HTERT RPE-1 (cell line): ENCODE measurements around the gene RRBP1.

ENCODE experiments used
- in situ Hi-C: fragments of 300-500 bp; cut with MboI; formaldehyde crosslinking; loops from 4 replicates; pipeline ENCODE4 v1.14.3; 2020; ENCODE audit warnings: low sequenced_read_pairs

The RRBP1 gene

GRCh38 chr20:17625246-17626051 lies 56.6 kb downstream of the RRBP1 start:
- in situ Hi-C loops, result no loop called here

GRCh38 chr20:17624551-17625245 lies 57.3 kb downstream of the RRBP1 start:
- in situ Hi-C loops, result no loop called here

DNA sequence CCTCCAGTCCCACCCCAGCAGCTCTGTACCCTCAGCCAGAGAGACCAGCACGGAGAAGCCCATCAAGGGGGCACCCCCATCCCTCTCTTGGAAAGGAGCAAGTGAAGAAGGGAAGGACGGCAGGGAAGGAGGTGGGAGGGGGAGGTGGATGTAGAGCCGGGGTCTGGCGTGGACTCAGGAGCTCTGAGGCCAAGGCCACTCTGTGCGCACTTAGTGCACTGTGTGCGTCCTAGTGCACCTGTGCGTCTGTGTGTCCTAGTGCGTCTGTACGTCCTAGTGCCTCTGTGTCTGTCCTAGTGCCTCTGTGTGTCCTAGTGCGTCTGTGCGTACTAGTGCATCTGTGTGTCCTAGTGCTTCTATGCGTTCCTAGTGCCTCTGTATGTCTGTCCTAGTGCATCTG lies 58.0 kb downstream of the RRBP1 start:
- in situ Hi-C loops, result no loop called here

- in situ Hi-C loops, result no loop called here
Observed at GRCh38 chr20:17622851-17623508, 59.1 kb downstream of the RRBP1 start.

DNA sequence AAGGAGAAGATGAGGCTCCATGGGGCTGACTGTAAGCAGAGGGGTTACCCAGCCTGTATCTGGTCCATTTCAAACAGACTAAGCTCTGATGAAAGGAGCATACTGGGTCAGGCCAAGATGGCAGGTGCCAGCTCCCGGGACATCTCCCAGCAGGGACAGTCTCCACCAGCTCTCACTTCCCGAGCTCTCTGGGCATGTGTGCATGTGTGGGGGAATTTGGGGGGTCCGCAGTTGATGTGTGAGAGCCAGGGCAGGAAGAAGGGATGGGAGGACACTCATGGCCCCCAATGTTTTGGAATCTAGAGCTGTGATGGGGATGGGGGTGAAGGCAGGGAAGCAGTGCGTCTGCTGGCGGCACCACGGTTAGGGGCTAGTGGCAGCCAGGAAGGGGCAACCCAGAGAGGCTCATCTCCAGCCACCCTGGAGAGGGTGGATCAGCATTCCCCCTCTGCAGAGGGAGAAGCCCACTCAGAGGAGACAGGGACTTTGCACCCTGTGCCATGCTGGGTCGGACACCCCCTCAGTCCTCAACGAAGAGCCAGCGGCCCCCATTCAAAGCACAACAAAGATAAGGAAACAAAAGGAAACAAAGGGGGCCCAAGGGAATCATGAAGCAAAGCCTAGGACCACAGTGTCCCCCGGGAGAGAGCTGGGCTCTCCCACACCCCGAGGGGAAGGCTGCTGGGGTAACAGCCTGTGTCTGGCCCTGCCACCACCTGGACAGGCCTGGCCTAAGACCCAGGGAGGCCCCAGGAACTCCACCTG lies 59.8 kb downstream of the RRBP1 start:
- in situ Hi-C loops, result no loop called here

DNA sequence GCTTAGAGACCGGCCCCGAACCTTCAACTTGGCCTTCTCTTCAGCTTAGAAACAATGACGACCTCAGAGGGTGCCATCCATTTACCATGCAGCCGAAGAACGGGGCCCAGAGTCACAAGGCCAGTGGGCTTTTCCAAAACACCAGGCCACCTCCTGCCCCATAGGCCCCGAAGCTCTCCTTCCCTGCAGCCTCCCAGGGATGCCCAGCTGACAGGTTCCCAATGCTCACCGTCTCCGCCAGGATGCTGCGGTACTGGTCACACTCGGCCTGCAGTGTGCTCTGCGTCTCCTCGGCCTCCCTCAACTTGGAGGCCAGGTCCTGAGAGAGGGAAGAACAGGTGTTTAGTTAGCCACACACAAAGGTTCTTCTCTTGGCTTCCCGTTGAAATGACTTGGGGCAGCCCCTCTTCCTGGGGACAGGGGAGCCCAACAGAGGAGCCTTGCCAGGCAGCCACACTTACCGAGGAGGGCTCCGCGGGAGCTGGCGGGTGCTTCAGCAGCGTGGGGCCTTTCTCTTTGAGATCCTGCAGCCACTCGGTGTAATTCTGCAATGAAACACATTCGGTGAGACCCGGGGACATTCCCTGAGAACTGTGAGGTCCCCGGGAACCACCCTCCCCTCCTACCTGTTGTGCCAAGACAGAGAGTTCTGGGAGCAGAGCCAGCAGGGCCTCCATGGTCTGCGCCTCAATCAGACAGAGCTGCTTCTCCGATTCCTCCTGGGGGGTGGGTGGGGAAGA lies 60.6 kb downstream of the RRBP1 start:
- in situ Hi-C loops, result no loop called here

- in situ Hi-C loops, result no loop called here
Observed at GRCh38 chr20:17620371-17621228, 61.4 kb downstream of the RRBP1 start.

DNA sequence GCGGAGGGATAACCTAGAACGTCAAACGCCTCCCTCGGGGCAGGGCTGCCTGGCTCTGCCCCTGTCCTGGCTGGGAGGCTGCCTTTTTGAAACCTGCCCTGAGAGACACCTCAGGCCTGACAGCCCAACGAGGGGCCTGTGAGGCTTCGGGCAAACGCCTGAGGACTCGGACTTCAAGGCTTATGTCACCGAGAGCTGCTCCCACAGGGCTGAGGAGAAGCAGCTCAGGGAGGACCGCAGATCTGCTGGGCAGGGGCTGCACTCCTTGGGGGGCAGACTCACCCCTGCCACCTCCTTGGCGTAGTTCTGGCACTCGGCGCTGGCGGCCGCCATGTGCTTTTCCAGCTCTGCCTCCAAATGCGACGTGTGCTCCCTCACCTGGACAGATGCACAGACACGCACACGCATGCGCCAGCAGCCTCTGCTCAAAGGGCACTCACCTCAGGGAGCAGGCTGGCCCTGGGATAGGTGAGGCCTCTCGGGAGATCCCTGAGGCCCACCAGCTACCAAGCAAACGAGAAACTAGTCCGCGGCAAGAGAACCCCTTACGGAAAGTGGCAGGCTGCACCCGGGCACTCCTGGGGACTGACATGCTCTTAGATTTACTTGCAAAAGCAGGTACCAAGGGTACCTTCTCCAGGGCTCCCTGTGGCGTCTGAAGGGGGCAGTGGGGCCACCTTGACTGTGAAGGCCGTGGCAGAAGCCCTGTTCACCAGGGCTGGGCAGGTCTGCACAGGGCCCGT lies 62.5 kb downstream of the RRBP1 start:
- in situ Hi-C loops, result no loop called here

DNA sequence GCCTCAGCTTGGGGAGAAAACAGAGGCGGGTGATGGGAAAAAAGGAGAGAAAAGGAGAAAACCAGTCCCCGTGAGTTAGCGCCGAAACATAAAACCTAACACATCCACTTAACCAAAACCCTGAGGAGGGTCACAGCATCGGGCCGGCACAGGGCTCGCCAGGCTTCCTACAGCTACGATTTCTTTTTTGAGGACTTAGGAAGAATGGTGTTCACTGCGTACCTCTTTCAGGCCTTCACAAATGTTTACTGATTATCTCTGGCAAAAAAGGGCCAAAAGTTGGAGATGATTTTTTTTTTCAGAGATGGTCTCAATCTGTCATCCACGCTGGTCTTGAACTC lies 63.4 kb downstream of the RRBP1 start:
- in situ Hi-C loops, result no loop called here

DNA sequence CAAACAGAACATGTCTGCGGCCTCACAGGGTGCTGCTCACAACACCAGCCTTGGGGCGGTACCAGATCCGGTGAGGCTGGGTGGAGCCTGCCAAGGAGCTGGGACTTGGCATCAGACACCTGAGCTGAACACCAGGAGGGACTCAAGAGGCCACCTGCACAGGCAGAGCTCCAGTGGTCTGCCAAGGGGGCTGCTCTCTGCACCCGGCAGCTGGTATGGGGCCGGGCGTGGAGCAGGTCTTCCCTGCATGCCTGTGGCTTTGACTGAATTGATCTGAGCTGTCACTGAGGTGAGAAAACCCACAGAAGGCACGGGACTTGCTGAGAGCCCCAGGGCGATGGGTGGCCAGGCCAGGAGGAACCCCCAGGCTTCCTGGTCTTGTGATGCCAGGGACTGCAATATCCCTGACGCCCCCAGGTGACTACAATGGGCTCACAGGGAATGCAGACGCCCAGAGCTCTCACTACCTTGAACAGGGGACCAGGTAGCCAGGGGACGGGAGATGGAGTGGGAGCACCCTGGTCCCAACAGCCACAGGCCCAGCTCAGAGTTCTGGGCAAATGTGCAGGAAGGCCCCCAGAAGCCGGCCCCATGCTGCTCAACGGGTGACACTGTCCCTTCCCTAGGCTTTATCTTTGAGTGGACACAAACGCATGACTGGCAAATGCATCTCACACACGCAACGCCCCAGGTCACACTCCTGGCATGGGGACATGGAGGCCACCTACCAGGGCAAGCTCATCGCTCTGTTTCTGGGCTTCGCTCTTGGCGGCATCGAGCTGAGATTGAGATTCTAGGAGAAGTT lies 64.0 kb downstream of the RRBP1 start:
- in situ Hi-C loops, result no loop called here

- in situ Hi-C loops, result no loop called here
Observed at GRCh38 chr20:17617212-17617867, 64.7 kb downstream of the RRBP1 start.

DNA sequence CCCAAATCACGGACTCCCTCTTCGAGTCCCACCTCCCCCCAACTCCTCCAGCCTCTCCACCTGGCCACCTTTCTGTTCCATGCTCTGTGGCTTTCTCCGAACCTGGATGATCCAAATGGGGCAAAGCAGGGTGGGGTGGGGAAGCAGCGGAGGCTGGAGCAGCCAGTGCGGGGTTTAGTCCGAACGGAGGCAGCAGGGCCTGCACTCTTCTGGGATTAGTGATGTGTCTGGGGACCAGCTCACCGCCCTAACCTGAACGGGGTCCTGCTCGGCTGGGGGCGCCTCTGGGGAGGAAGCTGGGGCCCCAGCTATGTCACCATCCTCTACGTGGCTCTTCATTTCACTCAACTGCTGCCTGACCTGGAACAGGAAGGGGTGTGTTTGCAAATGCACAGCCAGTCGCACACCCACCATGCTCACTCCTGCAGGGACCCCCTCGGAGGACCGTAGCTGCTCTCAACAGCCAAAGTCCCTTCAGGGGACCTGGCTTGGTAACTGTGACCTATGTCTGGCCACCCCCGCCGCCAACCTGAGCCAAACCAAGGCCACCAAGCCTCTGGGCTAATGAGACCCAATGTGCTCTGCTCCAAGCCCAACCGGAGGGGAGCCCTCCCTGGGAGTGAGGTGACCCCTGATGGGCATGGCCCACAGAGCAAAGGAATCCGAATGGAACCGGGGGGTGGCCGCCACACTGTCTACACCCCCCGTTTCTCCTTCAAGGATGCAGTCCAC lies 65.4 kb downstream of the RRBP1 start:
- in situ Hi-C loops, result no loop called here

GRCh38 chr20:17615645-17616479 lies 66.2 kb downstream of the RRBP1 start:
- in situ Hi-C loops, result no loop called here

GRCh38 chr20:17614812-17615644 lies 67.0 kb downstream of the RRBP1 start:
- in situ Hi-C loops, result no loop called here

DNA sequence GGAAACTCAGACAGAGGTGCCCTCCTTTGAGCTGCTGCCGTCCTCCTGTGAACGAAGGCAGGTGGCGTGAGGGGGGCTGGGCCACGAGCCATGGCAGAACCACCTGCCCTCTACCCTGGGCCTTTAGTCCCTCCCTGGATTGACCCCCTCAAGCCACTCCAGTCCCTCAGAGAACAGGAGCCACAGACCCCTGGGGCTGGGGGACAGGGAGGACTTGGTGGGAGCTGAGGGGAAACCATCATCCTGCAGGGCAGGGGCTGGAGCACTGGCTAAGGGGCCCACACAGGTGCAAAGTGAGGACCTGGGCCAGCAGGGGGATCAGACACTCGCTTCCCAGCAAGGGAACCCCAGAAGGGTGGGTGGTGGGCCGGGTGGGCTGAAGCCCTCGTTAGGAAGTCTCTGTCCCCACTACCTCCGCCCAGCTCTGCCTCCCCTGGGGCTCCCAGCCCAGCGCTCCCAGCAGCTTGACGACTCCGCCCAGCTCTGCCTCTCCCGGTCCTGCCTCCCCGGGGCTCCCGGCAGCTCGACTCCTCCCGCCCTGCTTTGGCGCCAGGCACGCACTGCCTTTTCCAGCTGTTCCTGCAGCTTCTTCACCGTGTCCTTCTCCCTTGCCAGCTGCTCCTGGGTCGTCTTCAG lies 67.7 kb downstream of the RRBP1 start:
- in situ Hi-C loops, result no loop called here
